Neural crest cell (in vitro differentiated cells): ENCODE results near the gene ARHGAP6. TPM values are rescaled to one million over a fixed set of nuclear protein-coding genes. Genes with fewer than 3 reads are reported as not detected.
"Not testable (repeated sequence)": the region's sequence is repeated elsewhere in the genome, so short reads cannot be mapped to it uniquely, and the experiment has no call there.

Experiments used
- DNase-seq: peaks from one replicate; pipeline ENCODE4 v3.0.0; 2021; ENCODE audit warnings: low read depth, mixed read lengths, low spot score
- H3K27ac Mint-ChIP-seq: one replicate; pipeline ENCODE4 v1.8.0; 2021; ENCODE audit warnings: mild to moderate bottlenecking, mixed read lengths; ENCODE audit not compliant: unreplicated experiment
- H3K27me3 Mint-ChIP-seq: 2 replicates; pipeline ENCODE4 v1.8.0; 2021; ENCODE audit warnings: low read depth, mild to moderate bottlenecking, mixed read lengths
- H3K36me3 Mint-ChIP-seq: 2 replicates; pipeline ENCODE4 v1.8.0; 2021; ENCODE audit warnings: low read depth, mild to moderate bottlenecking, mixed read lengths
- H3K4me1 Mint-ChIP-seq: 2 replicates; pipeline ENCODE4 v1.8.0; 2021; ENCODE audit warnings: mixed read lengths
- H3K4me3 Mint-ChIP-seq: one replicate; pipeline ENCODE4 v1.8.0; 2021; ENCODE audit warnings: mild to moderate bottlenecking, mixed read lengths
- H3K9me3 Mint-ChIP-seq: 2 replicates; pipeline ENCODE4 v1.8.0; 2021; ENCODE audit warnings: mixed read lengths
- total RNA-seq: library from RNA; stranded (reverse); gene quantifications from 2 replicates; pipeline ENCODE4 v1.2.1, GENCODE V29; 2021
- TF ChIP-seq, protein P1 (sequence below): fragments of 200-600 bp; sonication (generic); conservative IDR thresholded peaks from 2 replicates; pipeline ENCODE4 v1.5.0; 2021; ENCODE audit warnings: antibody characterized with exemption, mild to moderate bottlenecking

Gene ARHGAP6
- total RNA-seq, 1 donor from 2014 or later, result 2.7 TPM

DNA sequence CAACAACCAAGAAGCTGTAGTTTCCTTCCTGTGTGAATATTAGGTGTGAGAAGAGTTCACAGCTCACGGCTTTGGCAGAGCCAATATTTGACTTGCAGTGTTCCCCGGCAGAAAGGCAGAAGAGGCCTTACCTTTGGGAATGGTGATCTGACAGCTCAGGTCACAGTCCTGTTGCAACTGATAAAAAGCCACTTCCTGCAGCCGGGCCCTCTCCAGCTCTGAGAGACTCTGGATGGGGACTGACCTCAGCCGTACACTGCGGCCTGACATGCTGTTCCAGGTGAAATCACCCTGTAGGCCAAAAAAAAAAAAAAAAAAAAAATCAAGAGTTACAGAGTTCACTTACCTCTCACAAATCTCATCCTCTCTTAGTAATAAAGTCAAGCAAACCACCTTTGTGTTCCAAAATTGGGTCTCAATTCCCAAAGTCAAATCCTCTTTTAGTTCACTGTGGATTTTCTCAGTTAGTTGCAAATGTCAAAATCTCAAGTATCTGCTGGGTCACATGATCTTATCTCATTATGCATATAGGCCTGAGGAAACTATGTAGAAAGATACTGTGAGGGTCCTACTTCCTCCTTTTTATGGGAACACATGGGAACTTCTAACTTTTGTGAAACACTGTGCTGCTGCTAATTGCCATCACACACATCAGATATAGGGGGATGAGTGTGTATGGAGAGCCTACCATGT is 411.2 kb downstream of the ARHGAP6 start:
- Mint-ChIP-seq H3K27ac (no peak overlapping the region), H3K4me3 (no peak overlapping the region), H3K36me3 (no peaks in the 10 kb centered on the region), H3K27me3 (no peaks in the 10 kb centered on the region), H3K9me3 (peaks cover 8% of the 10 kb centered on the region), H3K4me1 (no peaks in the 10 kb centered on the region)
- no peak for DNase-seq
- TF ChIP-seq, protein P1, sequence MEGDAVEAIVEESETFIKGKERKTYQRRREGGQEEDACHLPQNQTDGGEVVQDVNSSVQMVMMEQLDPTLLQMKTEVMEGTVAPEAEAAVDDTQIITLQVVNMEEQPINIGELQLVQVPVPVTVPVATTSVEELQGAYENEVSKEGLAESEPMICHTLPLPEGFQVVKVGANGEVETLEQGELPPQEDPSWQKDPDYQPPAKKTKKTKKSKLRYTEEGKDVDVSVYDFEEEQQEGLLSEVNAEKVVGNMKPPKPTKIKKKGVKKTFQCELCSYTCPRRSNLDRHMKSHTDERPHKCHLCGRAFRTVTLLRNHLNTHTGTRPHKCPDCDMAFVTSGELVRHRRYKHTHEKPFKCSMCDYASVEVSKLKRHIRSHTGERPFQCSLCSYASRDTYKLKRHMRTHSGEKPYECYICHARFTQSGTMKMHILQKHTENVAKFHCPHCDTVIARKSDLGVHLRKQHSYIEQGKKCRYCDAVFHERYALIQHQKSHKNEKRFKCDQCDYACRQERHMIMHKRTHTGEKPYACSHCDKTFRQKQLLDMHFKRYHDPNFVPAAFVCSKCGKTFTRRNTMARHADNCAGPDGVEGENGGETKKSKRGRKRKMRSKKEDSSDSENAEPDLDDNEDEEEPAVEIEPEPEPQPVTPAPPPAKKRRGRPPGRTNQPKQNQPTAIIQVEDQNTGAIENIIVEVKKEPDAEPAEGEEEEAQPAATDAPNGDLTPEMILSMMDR, result no peak

DNA sequence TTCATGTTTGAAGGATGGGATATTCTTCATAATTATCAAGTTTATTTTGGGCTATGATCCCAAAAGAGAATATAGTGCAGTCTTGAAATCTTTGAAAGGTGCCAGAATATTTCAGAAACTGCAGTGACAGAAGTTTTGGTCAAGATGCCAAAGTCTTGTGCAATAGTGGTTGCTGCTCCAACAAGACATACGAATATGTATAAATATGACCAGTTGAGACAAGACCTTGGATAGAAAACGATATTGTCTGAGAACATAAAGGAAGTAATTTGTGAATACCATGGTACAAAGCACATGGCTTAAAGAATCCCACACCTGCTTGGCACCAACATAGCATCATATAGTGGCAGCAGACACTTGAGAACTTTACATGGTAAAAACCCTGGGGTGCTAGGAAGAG is 421.1 kb downstream of the ARHGAP6 start:
- no peak for DNase-seq
- Mint-ChIP-seq H3K27ac (no peak overlapping the region), H3K36me3 (no peaks in the 10 kb centered on the region), H3K4me1 (no peaks in the 10 kb centered on the region), H3K4me3 (no peak overlapping the region), H3K27me3 (no peaks in the 10 kb centered on the region), H3K9me3 (peaks cover 6% of the 10 kb centered on the region)
- TF ChIP-seq, protein P1, result no peak

- peaks cover 6% of the 10 kb centered on the region for H3K9me3 Mint-ChIP-seq
- no peaks in the 10 kb centered on the region for H3K4me1 Mint-ChIP-seq
- H3K36me3 Mint-ChIP-seq, result no peaks in the 10 kb centered on the region
- H3K27ac Mint-ChIP-seq, result no peak overlapping the region
- no peaks in the 10 kb centered on the region for H3K27me3 Mint-ChIP-seq
- DNase-seq, result no peak
- TF ChIP-seq, protein P1, result no peak
- no peak overlapping the region for H3K4me3 Mint-ChIP-seq
Measured at GRCh38 chrX:11242704-11243103, 423.0 kb downstream of the ARHGAP6 start.

DNA sequence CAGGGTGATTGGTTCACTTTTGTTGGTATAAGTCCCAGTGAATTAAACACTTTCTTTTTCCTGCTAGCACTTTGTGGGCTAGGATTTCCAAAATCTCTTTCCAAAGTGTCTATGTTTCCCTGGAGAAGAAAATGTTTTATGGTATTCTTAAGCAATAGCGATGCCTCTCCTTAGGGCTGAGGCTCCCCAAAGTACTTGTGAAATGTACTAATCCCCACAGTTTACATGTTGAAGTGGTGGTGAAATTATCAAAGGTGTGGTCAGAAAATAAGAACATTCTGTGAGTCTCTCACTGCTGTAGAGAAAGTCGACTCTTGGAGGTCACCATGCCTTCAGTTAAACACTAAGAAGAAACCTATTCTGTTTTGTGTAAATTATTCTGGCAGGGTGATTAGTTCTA is 424.0 kb downstream of the ARHGAP6 start:
- Mint-ChIP-seq H3K27me3 (no peaks in the 10 kb centered on the region), H3K4me3 (no peak overlapping the region), H3K4me1 (no peaks in the 10 kb centered on the region), H3K36me3 (no peaks in the 10 kb centered on the region), H3K9me3 (peaks cover 6% of the 10 kb centered on the region), H3K27ac (no peak overlapping the region)
- no peak for DNase-seq
- TF ChIP-seq, protein P1, result no peak

- TF ChIP-seq, protein P1, result no peak
- no peaks in the 10 kb centered on the region for H3K27me3 Mint-ChIP-seq
- no peak for DNase-seq
- no peak overlapping the region for H3K27ac Mint-ChIP-seq
- H3K36me3 Mint-ChIP-seq, result peaks cover 2% of the 10 kb centered on the region
- H3K9me3 Mint-ChIP-seq, result peaks cover 9% of the 10 kb centered on the region
- no peaks in the 10 kb centered on the region for H3K4me1 Mint-ChIP-seq
- H3K4me3 Mint-ChIP-seq, result no peak overlapping the region
Measured at GRCh38 chrX:11239230-11239629, 426.5 kb downstream of the ARHGAP6 start.

- not testable (repeated sequence) for H3K36me3 Mint-ChIP-seq, H3K4me1 Mint-ChIP-seq, H3K27ac Mint-ChIP-seq, H3K27me3 Mint-ChIP-seq, DNase-seq, H3K4me3 Mint-ChIP-seq
- H3K9me3 Mint-ChIP-seq, result peaks cover 15% of the 10 kb centered on the region
Measured at GRCh38 chrX:11235377-11235776, 430.3 kb downstream of the ARHGAP6 start.
